Skeletal muscle tissue (tissue), 4 donors: ENCODE data around the gene NAE1. TPM values are rescaled to one million over a fixed set of nuclear protein-coding genes. Genes with fewer than 3 reads are reported as not detected.
"Not testable (repeated sequence)": the region's sequence is repeated elsewhere in the genome, so short reads cannot be mapped to it uniquely, and the experiment has no call there.

Experiments
- H3K27ac ChIP-seq: one replicate; pipeline ENCODE4 v1.7.0; 2013; ENCODE audit warnings: mild to moderate bottlenecking, low read depth, low read length, inconsistent platforms
- H3K27me3 ChIP-seq, 3 donors: one replicate each; pipeline ENCODE4 v1.7.0; 2013; ENCODE audit warnings: low read length in 3 of 3; ENCODE audit not compliant: control insufficient read depth in 3 of 3, insufficient read depth in 3 of 3
- H3K36me3 ChIP-seq, 3 donors: one replicate each; pipeline ENCODE4 v1.7.0; 2013; ENCODE audit warnings: low read length in 3 of 3; ENCODE audit not compliant: control insufficient read depth in 3 of 3, insufficient read depth in 3 of 3
- H3K4me1 ChIP-seq, 3 donors: one replicate each; pipeline ENCODE4 v1.7.0; 2013; ENCODE audit warnings: low read length in 3 of 3, mild to moderate bottlenecking in 3 of 3; ENCODE audit not compliant: control insufficient read depth in 3 of 3, insufficient read depth in 3 of 3
- H3K4me3 ChIP-seq, 3 donors: one replicate each; pipeline ENCODE4 v1.7.0; 2013; ENCODE audit warnings: low read length in 3 of 3
- H3K9ac ChIP-seq, 3 donors: one replicate each; pipeline ENCODE4 v1.7.0; 2013; ENCODE audit warnings: low read length in 3 of 3, mild to moderate bottlenecking in 3 of 3, moderate library complexity in 2 of 3, low read depth in 1 of 3
- H3K9me3 ChIP-seq, 3 donors: one replicate each; pipeline ENCODE4 v1.7.0; 2013; ENCODE audit warnings: low read length in 3 of 3; ENCODE audit not compliant: control insufficient read depth in 3 of 3
- total RNA-seq: library from RNA; depleted of rRNA; stranded (reverse); fragments of >200 nt; gene quantifications from one replicate; pipeline ENCODE4 v1.2.3, GENCODE V29; 2014
- donor health status: Osteomylitis.

The NAE1 gene
- total RNA-seq, 1 donor from 2014 or later = 32.9 TPM

DNA sequence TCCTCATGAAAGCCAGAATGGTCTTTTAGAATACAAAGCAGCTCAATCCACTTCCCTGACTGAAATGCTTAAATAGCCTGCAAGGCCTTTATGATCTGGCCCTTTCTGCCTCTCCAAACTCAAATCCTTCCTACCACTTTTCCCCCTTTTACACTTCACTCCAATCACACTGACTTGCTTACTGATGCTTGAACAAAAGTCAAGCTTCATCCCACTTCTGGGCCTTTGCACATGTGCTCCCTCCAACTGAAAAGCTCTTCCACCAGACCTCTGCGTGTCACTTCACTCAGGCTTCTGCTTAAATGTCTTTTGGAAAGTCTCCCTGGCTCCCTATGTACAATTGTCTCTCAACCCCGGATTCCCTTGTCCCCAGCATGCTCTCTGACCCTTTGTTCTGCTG, 16.0 kb downstream of the NAE1 start:
- Histone ChIP-seq H3K4me1 (no peaks in the 10 kb centered on the region), H3K36me3 (peaks cover 29 to 75% (median 62%) of the 10 kb centered on the region in 3 donors), H3K9me3 (no peaks in the 10 kb centered on the region), H3K27me3 (no peaks in the 10 kb centered on the region), H3K27ac (no peak overlapping the region), H3K9ac (no peak overlapping the region), H3K4me3 (no peak overlapping the region)

DNA sequence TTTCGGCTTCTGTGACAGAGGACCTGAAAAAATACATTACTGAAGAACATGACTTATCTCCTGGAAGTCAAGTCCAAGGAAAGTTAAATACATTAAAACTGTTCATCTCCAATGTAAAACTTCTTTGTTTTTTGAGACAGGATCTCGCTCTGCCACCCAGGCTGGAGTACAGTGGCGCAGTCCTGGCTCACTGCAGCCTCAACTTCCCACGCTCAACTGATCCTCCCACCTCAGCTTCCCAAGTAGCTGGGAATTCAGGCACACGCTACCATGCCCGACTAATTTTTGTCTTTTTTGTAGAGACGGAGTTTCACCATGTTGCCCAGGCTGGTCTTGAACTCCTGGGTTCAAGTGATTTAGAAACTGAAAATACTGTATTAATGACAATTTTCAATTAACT, 19.7 kb downstream of the NAE1 start:
- no peak overlapping the region for H3K4me3 ChIP-seq
- no peak overlapping the region for H3K27ac ChIP-seq
- peaks cover 24 to 59% (median 59%) of the 10 kb centered on the region in 3 donors for H3K36me3 ChIP-seq
- no peaks in the 10 kb centered on the region for H3K9me3 ChIP-seq
- no peak overlapping the region for H3K9ac ChIP-seq
- no peaks in the 10 kb centered on the region for H3K27me3 ChIP-seq
- H3K4me1 ChIP-seq = no peaks in the 10 kb centered on the region

DNA sequence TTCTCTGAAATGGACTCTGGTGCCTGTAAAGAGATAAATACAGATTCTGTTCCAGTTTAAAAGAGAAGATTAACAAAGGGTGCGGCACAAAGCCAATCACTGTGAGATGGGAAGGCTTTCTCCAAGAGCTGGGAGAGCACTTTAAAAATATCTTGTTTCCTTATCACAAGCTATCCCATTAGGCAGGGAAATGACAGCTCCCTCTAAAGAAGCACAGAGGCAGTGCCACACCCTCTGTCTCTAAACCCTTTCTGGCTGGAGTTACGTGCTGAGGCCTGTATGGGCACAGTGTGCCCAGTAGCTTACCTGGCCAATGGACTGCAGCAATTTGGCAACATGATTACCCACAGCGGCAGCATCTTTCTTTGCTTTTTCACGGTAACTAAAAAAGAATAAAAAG, 20.4 kb downstream of the NAE1 start:
- H3K4me1 ChIP-seq = no peaks in the 10 kb centered on the region
- no peaks in the 10 kb centered on the region for H3K9me3 ChIP-seq
- peaks cover 20 to 60% (median 60%) of the 10 kb centered on the region in 3 donors for H3K36me3 ChIP-seq
- H3K9ac ChIP-seq = no peak overlapping the region
- no peak overlapping the region for H3K27ac ChIP-seq
- H3K4me3 ChIP-seq = no peak overlapping the region
- no peaks in the 10 kb centered on the region for H3K27me3 ChIP-seq

DNA sequence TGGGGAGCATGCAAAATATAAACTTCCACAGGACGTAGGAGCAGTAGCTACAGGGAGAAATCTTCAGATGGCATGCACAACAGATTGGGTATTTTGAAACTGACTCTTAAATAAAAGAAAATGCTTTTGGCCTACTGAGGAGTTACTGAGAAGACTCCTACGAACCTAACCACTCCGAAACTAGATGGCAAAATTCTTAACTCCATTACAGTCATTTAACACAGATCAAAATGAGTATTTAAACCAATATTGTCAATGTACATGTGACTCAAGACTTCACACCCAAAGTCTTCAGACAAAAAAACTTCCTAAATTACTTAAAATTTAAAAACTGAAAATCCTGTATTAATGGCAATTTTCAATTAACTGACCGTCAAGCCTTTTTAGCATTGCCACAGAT, 21.0 kb downstream of the NAE1 start:
- Histone ChIP-seq H3K36me3 (peaks cover 20 to 63% (median 59%) of the 10 kb centered on the region in 3 donors), H3K4me3 (no peak overlapping the region), H3K27ac (no peak overlapping the region), H3K9ac (no peak overlapping the region), H3K9me3 (no peaks in the 10 kb centered on the region), H3K27me3 (no peaks in the 10 kb centered on the region), H3K4me1 (no peaks in the 10 kb centered on the region)

DNA sequence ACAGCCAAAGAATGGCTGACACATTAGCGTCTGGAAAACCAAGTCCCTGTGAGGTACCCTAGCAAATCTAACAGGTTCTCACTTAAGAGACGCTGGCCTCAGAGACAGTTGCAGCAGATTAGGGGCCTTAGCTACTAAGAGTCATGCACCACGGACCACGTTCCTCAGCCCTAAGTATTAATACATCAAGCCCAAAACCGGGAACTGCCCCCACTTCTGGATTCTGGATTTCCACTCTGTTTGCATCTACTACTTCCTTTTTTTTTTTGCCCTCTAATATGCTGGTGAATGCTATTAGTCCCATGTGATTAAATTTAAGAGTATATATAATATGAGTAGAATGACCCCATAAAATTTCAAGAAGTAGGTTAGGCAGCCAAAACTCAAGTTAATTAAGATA, 28.6 kb downstream of the NAE1 start:
- no peaks in the 10 kb centered on the region for H3K9me3 ChIP-seq
- H3K9ac ChIP-seq = no peak overlapping the region
- no peak overlapping the region for H3K4me3 ChIP-seq
- H3K27ac ChIP-seq = no peak overlapping the region
- no peaks in the 10 kb centered on the region for H3K4me1 ChIP-seq
- peaks cover 14 to 44% (median 27%) of the 10 kb centered on the region in 3 donors for H3K36me3 ChIP-seq
- H3K27me3 ChIP-seq = no peaks in the 10 kb centered on the region

DNA sequence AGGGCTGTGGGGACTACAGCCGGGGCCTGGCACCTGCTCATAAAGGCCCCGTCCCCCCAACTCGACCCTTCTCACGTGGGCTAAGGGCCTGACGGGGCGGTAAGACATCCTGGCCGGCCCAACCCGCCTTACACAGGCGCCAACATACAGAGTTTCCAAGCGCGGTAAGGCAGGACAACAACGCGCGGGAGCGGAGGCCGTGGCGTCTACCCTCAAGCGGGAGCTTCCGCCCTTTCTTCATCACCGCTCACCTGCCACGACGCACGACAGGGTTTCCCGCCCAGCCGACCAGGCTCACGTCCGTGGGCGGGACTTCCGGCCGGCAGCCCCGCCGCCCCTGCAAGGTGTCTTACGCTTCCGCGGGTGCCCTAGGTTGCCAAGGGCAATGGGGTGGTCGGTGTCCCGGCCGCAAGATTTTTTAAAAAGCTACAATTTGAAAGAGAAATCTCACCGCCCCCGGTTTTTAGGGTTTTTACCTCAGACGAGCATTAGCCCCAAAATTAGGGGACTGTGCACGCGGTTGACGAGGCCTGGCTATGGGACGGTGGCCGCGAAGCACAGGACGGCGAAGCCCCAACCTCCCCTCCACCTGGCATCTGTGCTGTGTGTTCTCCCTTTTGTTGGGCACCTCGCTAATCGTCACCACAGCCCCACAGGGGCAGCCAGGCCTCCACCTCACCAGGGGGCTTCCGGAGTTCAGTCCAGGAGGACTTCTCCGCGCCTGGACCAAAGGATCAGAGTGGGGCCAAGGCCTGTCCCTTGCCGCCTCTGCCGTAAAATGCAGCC, 29.3 kb downstream of the NAE1 start, which contains the start of gene TERB1:
Gene TERB1, minus strand, starts transcription at position 265 of the 786 bp plus-strand sequence. CDS start 4,786 bp downstream, outside the sequence.
- Histone ChIP-seq H3K27ac (no peak within 1 kb of the TSS), H3K27me3 (no peaks in the 10 kb centered on the region), H3K9me3 (no peaks in the 10 kb centered on the region), H3K4me3 (no peak within 1 kb of the TSS), H3K36me3 (peaks cover 14 to 39% (median 27%) of the 10 kb centered on the region in 3 donors), H3K4me1 (no peaks in the 10 kb centered on the region), H3K9ac (no peak within 1 kb of the TSS)

DNA sequence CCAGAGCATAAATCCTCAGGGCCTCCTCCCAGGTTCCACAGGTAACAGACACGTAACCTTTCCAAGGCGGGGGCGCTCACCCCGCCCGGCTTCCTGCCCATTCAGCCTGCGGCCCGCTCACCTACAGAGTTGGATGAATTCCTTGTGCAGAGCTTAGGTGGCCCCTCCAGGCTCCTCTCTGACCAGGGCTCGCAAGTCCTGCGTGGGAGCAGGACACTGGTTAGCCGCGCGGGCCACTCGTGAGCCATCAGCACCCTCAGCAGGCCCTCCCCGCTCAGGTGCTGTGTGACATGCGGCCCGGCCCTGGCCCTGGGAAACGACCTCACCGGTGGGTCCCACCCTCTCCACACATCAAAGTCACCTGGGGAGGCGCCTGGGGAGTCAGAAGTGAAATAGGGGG, 29.9 kb downstream of the NAE1 start:
- Histone ChIP-seq H3K4me1 (no peaks in the 10 kb centered on the region), H3K36me3 (peaks cover 14 to 36% (median 27%) of the 10 kb centered on the region in 3 donors), H3K4me3 (no peak overlapping the region), H3K27me3 (no peaks in the 10 kb centered on the region), H3K27ac (no peak overlapping the region), H3K9me3 (no peaks in the 10 kb centered on the region), H3K9ac (no peak overlapping the region)

DNA sequence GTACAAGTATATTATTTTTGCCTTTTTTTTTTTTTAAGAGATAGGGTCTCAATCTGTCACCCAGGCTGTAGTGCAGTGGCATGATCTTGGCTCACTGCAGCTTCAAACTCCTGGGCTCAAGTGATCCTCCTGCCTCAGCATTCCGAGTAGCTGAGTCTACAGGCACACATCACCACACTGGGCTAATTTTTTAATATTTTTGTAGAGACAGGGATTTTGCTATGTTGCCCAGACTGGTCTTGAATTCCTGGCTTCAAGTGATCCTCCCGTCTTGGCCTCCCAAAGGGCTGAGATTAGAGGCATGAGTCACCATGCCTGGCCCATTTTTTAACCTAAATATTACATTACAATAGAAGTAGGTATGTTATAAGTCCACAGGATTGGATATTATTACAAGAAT, 32.6 kb downstream of the NAE1 start:
- no peak overlapping the region for H3K27ac ChIP-seq
- no peaks in the 10 kb centered on the region for H3K27me3 ChIP-seq
- no peaks in the 10 kb centered on the region for H3K9me3 ChIP-seq
- H3K36me3 ChIP-seq = peaks cover 8 to 13% (median 11%) of the 10 kb centered on the region in 3 donors
- H3K4me1 ChIP-seq = no peaks in the 10 kb centered on the region
- no peak overlapping the region for H3K9ac ChIP-seq
- H3K4me3 ChIP-seq = no peak overlapping the region

DNA sequence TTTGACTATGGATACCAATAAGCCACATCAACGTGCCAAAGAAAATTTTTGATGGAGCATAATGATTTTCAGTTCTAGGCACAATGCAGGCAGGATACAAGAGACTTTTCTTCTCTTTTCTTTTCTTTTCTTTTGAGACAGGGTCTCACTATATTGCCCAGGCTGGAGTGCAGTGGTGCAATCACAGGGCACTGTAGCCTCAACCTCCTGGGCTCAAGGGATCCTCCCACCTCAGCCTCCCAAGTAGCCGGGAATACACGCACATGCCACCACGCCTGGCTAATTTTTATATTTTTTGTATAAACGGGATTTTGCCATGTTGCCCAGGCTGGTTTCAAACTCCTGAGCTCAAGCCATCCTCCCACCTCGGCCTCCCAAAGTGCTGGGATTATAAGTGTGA, 36.8 kb downstream of the NAE1 start:
- not testable (repeated sequence) for H3K27ac ChIP-seq, H3K9ac ChIP-seq, H3K27me3 ChIP-seq, H3K4me3 ChIP-seq, H3K36me3 ChIP-seq, H3K4me1 ChIP-seq, H3K9me3 ChIP-seq

DNA sequence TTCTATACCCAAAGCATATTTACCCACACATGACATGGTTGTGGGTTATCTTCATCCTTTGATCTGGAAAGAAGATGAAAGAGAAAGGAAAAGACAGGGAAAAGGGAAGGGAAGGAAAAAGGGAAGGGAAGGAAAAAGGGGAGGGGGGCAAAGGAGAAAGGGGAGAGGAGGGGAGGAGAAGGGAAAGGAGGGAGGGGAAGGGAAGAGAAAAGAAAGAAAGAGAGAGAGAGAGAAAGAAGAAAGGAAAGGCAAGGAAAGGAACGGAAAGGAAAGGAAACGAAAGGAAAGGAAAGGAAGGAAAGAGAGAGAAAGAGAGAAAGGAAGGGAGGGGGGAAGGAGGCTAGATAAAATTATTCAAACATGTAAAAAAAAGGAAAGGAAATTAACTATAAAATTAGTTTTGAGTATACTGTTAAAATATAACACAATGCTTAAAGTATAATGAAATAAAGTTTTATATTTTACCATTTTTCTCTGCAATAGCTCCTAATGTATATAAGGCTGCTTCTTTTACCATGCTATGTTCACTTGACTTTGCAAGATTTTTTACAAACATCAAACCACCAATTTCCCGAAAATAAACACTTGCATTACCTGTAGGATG, 40.5 kb downstream of the NAE1 start:
- Histone ChIP-seq H3K4me1 (no peaks in the 10 kb centered on the region), H3K4me3 (no peak overlapping the region)

More for the DNA sequence above, 40.5 kb downstream of the NAE1 start:
- Histone ChIP-seq H3K36me3 (no peaks in the 10 kb centered on the region), H3K27me3 (no peaks in the 10 kb centered on the region), H3K9ac (no peak overlapping the region), H3K9me3 (no peaks in the 10 kb centered on the region), H3K27ac (no peak overlapping the region)
